NCI-H146 (cell line): ENCODE measurements around the gene KLHL14.
"Not testable (repeated sequence)": the region's sequence is repeated elsewhere in the genome, so short reads cannot be mapped to it uniquely, and the experiment has no call there.

Experiments
- DNase-seq: peaks from one replicate; lab custom pipeline; 2025; lab: John Stamatoyannopoulos, UW

KLHL14 gene

GRCh38 chr18:32772581-32773381, at the start of gene KLHL14:
KLHL14 (minus strand) TSS chr18:32773023; CDS start chr18:32770591, 2,432 bp downstream.
- DNase-seq, result no peak

- DNase-seq, result no peak
These were observed 49.4 kb upstream of the KLHL14 start for GRCh38 chr18:32822197-32822596.

GRCh38 chr18:32815881-32816280, 43.1 kb upstream of the KLHL14 start:
- DNase-seq, result no peak

GRCh38 chr18:32812342-32812741, 39.5 kb upstream of the KLHL14 start:
- DNase-seq, result no peak

GRCh38 chr18:32810314-32810713, 37.5 kb upstream of the KLHL14 start:
- DNase-seq, result no peak

GRCh38 chr18:32805354-32805753, 32.5 kb upstream of the KLHL14 start:
- DNase-seq, result no peak

- DNase-seq, result no peak
These were observed 31.5 kb upstream of the KLHL14 start for GRCh38 chr18:32804134-32804888.

- peak; percentile 54 for DNase-seq
These were observed 30.7 kb upstream of the KLHL14 start for GRCh38 chr18:32803568-32803967.

GRCh38 chr18:32802591-32803451, 30.0 kb upstream of the KLHL14 start:
- no peak for DNase-seq

- no peak for DNase-seq
These were observed 28.4 kb upstream of the KLHL14 start for GRCh38 chr18:32801228-32801627.

GRCh38 chr18:32798209-32798960, 25.6 kb upstream of the KLHL14 start:
- no peak for DNase-seq

GRCh38 chr18:32794667-32795066, 21.8 kb upstream of the KLHL14 start:
- not testable (repeated sequence) for DNase-seq

GRCh38 chr18:32779010-32779409, 6.2 kb upstream of the KLHL14 start:
- no peak for DNase-seq

GRCh38 chr18:32777049-32777448, 4.2 kb upstream of the KLHL14 start:
- no peak for DNase-seq

- no peak for DNase-seq
These were observed 3.7 kb upstream of the KLHL14 start for GRCh38 chr18:32776561-32776960.

GRCh38 chr18:32775628-32776027, 2.8 kb upstream of the KLHL14 start:
- DNase-seq, result peak; percentile 87

- no peak for DNase-seq
These were observed 524 bp upstream of the KLHL14 start for GRCh38 chr18:32773382-32773712.

- peak; percentile 74 for DNase-seq
These were observed 797 bp downstream of the KLHL14 start for GRCh38 chr18:32771871-32772580.

- DNase-seq, result peak; percentile 79
These were observed 1.6 kb downstream of the KLHL14 start for GRCh38 chr18:32771169-32771751.

GRCh38 chr18:32770666-32771168, 2.1 kb downstream of the KLHL14 start:
- DNase-seq, result peak; percentile 61
